NCI-H2196 (cell line): ENCODE measurements around the gene ABHD16A.

ENCODE experiments used
- DNase-seq: peaks from one replicate; lab custom pipeline; 2025; ENCODE audit not compliant: unreplicated experiment; lab: John Stamatoyannopoulos, UW

ABHD16A gene

GRCh38 chr6:31702819-31703716 is at the start of gene ABHD16A:
ABHD16A (minus strand) TSS chr6:31703324; CDS start chr6:31703281, 43 bp downstream.
- peak; percentile 97 for DNase-seq

- no peak for DNase-seq
These were observed 49.7 kb upstream of the ABHD16A start for GRCh38 chr6:31752739-31753319.

DNA sequence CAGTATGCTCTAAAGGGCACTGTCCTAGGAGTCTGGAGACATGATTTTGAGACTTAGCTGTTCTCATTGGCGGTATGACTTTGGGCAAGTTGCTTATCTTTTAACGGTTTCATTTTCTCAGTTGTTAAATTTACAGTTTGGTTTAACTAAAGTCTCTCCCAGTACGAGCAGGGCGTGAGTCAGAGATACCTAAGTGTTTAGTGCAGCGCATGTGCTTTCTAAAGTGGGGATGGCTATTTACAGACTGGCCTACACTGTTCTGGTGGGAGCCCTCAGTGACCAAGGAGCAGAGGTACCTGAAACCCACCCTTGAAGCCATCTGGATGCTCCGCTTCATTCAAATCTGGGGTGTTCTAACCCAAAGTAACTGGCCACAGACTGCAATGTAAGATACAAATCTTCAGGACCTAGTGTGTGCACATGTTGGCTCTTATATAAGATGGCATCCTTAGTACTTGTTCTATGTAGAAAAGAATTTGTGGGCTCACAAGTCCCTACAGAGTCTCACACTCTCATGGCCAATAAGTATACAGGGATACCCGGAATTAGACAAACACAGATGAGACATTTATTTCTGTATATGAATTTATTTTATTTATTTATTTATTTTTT is 47.4 kb upstream of the ABHD16A start:
- DNase-seq = no peak

GRCh38 chr6:31749301-31750036 is 46.3 kb upstream of the ABHD16A start:
- DNase-seq = peak; percentile 16

- no peak for DNase-seq
These were observed 41.3 kb upstream of the ABHD16A start for GRCh38 chr6:31744422-31744821.

GRCh38 chr6:31742894-31743293 is 39.8 kb upstream of the ABHD16A start:
- DNase-seq = no peak

GRCh38 chr6:31741815-31742214 is 38.7 kb upstream of the ABHD16A start:
- DNase-seq = no peak

- DNase-seq = peak; percentile 50
These were observed 37.5 kb upstream of the ABHD16A start for GRCh38 chr6:31740397-31741223.

DNA sequence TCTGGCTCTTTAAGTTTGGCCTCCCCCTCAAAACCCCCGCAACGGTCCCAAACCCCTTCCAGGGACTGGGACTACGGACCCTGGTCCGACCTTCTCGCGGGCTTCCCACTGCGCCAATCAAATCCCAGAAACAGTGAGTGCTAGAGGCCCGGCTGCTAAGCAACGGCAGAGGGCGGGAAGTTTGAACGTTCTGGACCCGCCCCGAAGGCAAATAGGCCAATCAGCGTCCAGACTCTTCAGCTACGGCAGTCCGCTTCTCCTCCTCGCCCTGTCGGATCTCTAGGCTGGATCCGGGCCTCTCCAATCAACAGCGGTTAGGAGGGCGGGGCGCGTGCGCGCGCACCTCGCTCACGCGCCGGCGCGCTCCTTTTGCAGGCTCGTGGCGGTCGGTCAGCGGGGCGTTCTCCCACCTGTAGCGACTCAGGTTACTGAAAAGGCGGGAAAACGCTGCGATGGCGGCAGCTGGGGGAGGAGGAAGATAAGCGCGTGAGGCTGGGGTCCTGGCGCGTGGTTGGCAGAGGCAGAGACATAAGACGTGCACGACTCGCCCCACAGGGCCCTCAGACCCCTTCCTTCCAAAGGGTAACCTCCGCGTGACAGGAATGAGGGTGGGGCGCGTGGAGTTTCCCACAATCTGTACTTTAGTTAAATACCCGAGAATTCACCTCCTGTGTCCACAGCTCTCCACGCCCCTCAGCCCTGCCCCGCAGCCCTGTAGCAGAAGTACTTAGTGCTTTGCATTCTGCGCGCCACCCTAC is 36.7 kb upstream of the ABHD16A start, which contains the start of gene MSH5:
Gene MSH5, plus strand, starts transcription at position 367 of the 758 bp plus-strand sequence. CDS start 462 bp downstream, outside the sequence.
- peak; percentile 99 for DNase-seq

GRCh38 chr6:31737991-31738979 is 35.2 kb upstream of the ABHD16A start:
- DNase-seq = peak; percentile 89

- peak; percentile 16 for DNase-seq
These were observed 34.3 kb upstream of the ABHD16A start for GRCh38 chr6:31737315-31737990.

GRCh38 chr6:31736768-31737314 is 33.7 kb upstream of the ABHD16A start:
- no peak for DNase-seq

- peak; percentile 73 for DNase-seq
These were observed 33.1 kb upstream of the ABHD16A start, which contains the start of gene CLIC1 for GRCh38 chr6:31736021-31736767. CLIC1 (minus strand) TSS chr6:31736530; CDS start chr6:31736300, 230 bp downstream.

DNA sequence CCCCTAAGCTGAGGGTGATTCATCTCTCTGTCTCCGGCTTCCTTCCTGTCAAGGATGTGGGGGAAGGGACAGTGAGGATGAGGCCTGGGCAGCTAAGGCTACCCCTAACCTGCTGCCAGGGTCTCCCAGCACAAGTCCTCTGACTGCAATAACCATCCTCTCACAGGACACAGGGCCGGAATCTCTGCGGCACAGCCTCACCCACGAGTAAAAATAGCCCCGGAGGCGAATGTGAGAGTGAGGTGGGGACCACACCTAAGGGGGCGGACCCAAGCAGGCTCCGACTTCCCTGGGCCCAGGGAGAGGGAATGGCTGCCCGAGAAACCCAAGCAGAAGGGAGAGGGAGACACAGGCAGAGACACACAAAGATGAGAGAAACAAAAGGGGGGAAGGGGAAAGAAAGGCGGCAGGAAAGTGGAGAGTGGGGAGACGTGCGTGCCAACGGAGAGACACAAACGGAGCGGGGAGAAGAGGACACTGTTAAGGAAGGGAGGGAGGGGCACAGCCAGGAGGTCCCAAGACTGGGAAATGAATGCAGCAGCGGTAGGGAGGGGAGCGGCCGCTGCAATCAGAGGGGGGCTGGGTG is 31.8 kb upstream of the ABHD16A start:
- DNase-seq = peak; percentile 31

- no peak for DNase-seq
These were observed 31.2 kb upstream of the ABHD16A start for GRCh38 chr6:31734247-31734820.

DNA sequence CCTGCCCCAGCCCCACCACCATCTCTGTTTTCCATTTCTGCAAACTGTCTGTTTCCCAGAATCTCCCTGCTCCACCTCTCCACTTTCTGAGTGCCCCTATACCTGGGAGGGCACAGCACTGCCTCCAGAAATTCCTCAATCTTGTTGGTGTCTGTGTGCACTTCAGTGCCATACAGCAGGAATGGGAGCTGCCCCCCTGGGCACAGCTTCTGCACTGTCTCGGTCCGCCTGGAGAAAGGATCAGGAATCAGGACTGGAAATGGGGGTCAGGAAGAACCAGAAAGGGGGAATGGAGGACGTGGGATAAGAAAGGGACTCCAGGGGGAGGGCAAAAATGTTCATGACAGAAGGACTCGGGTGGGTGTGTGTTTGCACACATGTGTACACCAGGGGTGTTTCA is 30.6 kb upstream of the ABHD16A start:
- DNase-seq = no peak
